Right cardiac atrium (tissue), 5 donors: Measurements from ENCODE around the gene NPL. TPM values are rescaled to one million over a fixed set of nuclear protein-coding genes. Genes with fewer than 3 reads are reported as not detected.

Source experiments
- ATAC-seq, 2 donors: fragments of 200-7000 bp; cut with Tn5 transposase; one replicate each; pipeline versions ENCODE4 v1.8.0 to v1.9.1; 2020; ENCODE audit warnings: moderate library complexity in 2 of 2, mild to moderate bottlenecking in 1 of 2
- DNase-seq, 3 donors: peaks; one replicate each; pipeline ENCODE4 v3.0.0-alpha.2; 2020
- H3K27ac ChIP-seq: one replicate; pipeline ENCODE4 v1.5.1; 2013; ENCODE audit warnings: mild to moderate bottlenecking, low read length, control low read depth, moderate library complexity
- H3K27me3 ChIP-seq: one replicate; pipeline ENCODE4 v1.6.1; 2013; ENCODE audit not compliant: control insufficient read depth, insufficient read depth
- H3K4me1 ChIP-seq: one replicate; pipeline ENCODE4 v1.6.1; 2013; ENCODE audit warnings: low read length; ENCODE audit not compliant: control insufficient read depth, insufficient read depth
- H3K4me3 ChIP-seq: one replicate; pipeline ENCODE4 v1.5.1; 2013; ENCODE audit warnings: low read length, control low read depth
- H3K9me3 ChIP-seq: one replicate; pipeline ENCODE4 v1.6.1; 2013; ENCODE audit warnings: low read length; ENCODE audit not compliant: control insufficient read depth
- WGBS: extraction: QIAGEN DNeasy Blood & Tissue Kit; methylation state at CpG from one replicate; pipeline ENCODE4 v1.1.7; 2013; 5-methylcytosine and 5-hydroxymethylcytosine counted together
- intact Hi-C, 4 donors: fragments of 100-400 bp; cut with DNase I; formaldehyde crosslinking; loops; one replicate each; pipeline versions ENCODE4 v1.11.0 to v1.14.0; 2022 to 2023
- polyA plus RNA-seq: library from polyadenylated mRNA; stranded (reverse); fragments of 200-250 nt; gene quantifications from one replicate; pipeline ENCODE4 v1.2.3, GENCODE V29; 2013
- total RNA-seq, 4 donors: library from RNA; stranded (reverse); fragmentation: NEBNext Ultra II Directional; extraction: Animal tissue kit (Norgen Biotek cat#: 25700); gene quantifications; one replicate each; pipeline ENCODE4 v1.2.1, GENCODE V29; 2021
- donor health status: healthy with polysubstance abuse.
- donor health status: DM: no; HTN: yes; CAD: no.
- donor health status: DM: no; HTN: no; CAD: no.
- donor health status: DM: no; HTN: yes; CAD: no; lungs with severe emphysema.
- donor health status: DM: yes; HTN: yes; CAD: no.

The NPL gene
- total and polyA plus RNA-seq, 5 donors = 3.2 to 9.6 (median 9.2) TPM

DNA sequence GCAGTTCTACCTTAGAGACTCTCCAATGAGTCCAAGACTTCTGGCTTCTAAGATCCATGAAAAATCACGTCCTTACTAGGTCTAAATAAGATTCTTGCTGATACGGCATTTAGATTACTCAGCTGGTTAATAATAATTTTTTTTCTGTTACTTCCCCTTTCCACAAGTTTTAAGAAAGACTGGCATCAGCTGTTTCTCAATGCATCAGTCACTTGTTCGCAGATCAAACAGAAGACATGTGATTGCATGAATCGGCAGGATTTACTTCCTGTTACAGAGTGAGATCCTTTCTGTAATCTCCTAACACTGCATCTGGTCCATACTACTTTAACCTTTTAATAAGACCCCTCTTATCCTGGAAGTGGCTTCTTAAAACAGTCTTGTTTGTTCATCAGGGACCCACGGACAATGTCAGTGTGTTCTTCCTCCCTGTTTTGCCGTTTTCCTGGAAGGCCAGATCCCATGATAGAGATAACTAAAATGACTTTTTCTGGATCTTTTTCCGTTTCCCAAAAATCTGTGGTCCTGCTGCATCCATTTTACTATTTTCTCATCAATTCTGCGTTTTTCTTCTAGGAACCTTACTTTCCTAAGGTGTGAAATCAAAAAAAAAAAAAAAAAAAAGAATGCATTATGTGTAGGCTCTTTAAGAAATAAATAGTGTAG lies 6.1 kb downstream of the NPL start:
- H3K9me3 ChIP-seq = no peaks in the 10 kb centered on the region
- WGBS = 69% methylated on average over 8 of the region's 8 CpGs
- no peaks in the 10 kb centered on the region for H3K4me1 ChIP-seq
- no peak overlapping the region for H3K27ac ChIP-seq
- intact Hi-C loops = no loop called here
- no peaks in the 10 kb centered on the region for H3K27me3 ChIP-seq
- DNase-seq = no peak
- H3K4me3 ChIP-seq = no peak overlapping the region
- peak in 1 of 2 donors; percentile 39 for ATAC-seq

- H3K4me1 ChIP-seq = no peaks in the 10 kb centered on the region
- DNase-seq (no peak), ATAC-seq (peak in 1 of 2 donors; percentile 25)
- no peak overlapping the region for H3K27ac ChIP-seq
- 74% methylated on average over 4 of the region's 4 CpGs for WGBS
- no peaks in the 10 kb centered on the region for H3K9me3 ChIP-seq
- intact Hi-C loops = no loop called here
- H3K4me3 ChIP-seq = no peak overlapping the region
- H3K27me3 ChIP-seq = no peaks in the 10 kb centered on the region
These were observed 12.6 kb downstream of the NPL start for GRCh38 chr1:182802006-182802803.

GRCh38 chr1:182803846-182804245 lies 14.3 kb downstream of the NPL start:
- intact Hi-C loops = no loop called here
- no peak for ATAC-seq
- Histone ChIP-seq H3K27me3 (no peaks in the 10 kb centered on the region), H3K9me3 (no peaks in the 10 kb centered on the region), H3K27ac (no peak overlapping the region), H3K4me1 (no peaks in the 10 kb centered on the region), H3K4me3 (no peak overlapping the region)
- 96% methylated on average over 1 of the region's 1 CpG for WGBS
- no peak for DNase-seq

GRCh38 chr1:182806015-182806678 lies 16.6 kb downstream of the NPL start:
- Histone ChIP-seq H3K27ac (no peak overlapping the region), H3K4me3 (no peak overlapping the region), H3K27me3 (no peaks in the 10 kb centered on the region), H3K4me1 (no peaks in the 10 kb centered on the region), H3K9me3 (no peaks in the 10 kb centered on the region)
- DNase-seq = no peak
- ATAC-seq = no peak
- intact Hi-C loops = no loop called here
- WGBS = 82% methylated on average over 11 of the region's 11 CpGs

DNA sequence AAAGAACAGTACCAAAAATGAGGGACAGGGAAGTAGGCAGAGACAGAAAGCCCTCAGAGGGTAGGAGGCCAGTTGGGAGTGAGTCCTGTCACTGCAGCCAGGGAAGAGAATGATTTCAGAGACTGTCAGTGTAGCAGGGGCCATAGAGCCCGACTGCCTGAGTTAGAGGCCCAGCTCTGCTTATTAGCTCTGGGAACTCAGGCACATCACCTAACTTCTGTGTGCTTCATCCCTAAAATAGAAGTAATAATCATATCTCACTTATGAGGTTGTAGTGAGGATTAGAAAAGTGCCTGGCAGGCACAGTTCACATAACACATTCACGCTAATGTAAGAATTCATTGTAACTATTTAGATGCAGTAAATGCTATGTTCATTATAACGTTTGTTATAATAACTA lies 18.3 kb downstream of the NPL start:
- intact Hi-C loops = no loop called here
- no peak for DNase-seq
- ATAC-seq = no peak

DNA sequence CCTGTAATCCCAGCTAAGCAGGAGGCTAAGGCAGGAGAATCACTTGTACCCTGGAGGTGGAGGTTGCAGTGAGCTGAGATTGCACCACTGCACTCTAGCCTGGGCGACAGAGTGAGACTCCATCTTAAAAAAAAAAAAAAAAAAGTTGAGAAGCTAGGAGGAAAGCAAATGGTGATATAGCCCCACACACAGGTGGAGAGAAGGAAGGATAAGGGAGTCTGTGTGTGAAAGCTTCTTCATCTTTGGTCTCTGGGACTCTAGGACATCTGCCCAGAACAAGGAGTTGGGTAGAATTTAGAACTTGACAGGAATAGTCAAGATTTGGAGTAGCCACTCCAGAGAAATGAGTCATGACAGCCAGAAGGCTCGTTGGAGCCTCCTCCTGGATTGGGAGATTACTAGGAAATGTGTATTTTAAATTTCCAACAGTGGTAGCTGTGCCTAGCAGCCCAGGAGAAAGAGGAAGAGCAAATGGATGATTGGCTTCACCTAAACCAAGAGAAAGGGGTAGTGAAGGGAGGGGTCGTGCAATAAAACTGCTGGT lies 19.9 kb downstream of the NPL start:
- Histone ChIP-seq H3K4me1 (no peaks in the 10 kb centered on the region), H3K4me3 (no peak overlapping the region), H3K27me3 (no peaks in the 10 kb centered on the region), H3K9me3 (no peaks in the 10 kb centered on the region), H3K27ac (no peak overlapping the region)
- ATAC-seq = no peak
- DNase-seq = no peak
- 76% methylated on average over 3 of the region's 3 CpGs for WGBS
- intact Hi-C loops = no loop called here

More for the DNA sequence above, 18.3 kb downstream of the NPL start:
- Histone ChIP-seq H3K9me3 (no peaks in the 10 kb centered on the region), H3K4me3 (no peak overlapping the region), H3K4me1 (no peaks in the 10 kb centered on the region), H3K27ac (peak overlapping the region; percentile 73), H3K27me3 (no peaks in the 10 kb centered on the region)
- WGBS = 54% methylated on average over 3 of the region's 3 CpGs

DNA sequence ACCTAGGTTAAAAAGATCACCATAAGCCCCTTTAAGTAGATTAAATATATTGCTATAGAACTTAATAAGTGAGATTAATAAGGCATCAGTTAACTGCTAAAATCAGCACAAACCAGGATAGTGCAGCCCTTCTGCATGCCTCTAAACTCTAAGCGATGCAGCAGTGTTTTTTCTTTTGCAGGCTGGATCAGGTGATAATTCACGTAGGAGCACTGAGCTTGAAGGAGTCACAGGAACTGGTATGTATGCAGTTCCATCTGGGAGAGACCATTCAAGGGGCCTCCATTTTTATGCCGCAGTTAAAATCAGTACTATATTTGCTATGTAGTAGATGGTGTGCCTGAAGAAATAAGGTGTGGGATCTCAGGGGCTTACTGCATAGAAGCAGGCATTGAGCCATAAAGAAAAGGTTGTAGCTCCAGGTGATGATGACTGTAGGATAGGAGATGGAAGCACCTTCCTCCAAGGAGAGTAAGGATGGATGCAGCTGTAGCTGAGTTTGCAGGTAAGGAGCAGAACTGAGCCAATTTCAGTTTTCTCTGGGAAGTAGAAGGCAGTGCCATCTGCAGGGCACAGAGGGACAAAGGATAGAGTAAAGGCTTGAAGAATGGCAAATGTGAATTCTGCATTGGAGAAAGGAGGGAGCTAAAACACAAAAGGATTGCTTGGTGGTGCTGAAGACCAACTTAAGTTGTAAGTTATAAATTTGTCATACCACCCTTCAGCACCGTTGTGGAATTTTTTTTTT lies 22.6 kb downstream of the NPL start:
- WGBS = 83% methylated on average over 4 of the region's 4 CpGs

DNA sequence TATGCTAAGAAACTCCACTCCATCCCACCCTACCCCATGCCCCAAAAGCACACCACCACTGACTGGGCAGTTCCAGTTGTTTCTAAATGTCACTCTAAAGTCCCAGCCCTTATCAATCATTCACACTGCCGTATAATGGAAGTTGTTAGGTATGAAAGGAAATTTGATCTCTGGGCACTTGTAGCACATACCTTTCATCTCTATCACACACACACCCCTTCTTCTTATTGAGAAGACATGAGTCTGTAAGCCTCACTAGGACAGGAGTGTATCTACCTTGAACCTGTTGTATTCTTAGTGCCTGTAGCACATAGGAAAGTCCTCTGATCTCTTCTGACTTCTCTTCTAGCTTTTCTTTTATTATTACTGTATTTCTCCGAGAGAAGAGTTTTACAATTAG lies 27.3 kb downstream of the NPL start:
- intact Hi-C loops = no loop called here
- H3K27ac ChIP-seq = no peak overlapping the region
- DNase-seq (no peak), ATAC-seq (no peak)
- H3K4me3 ChIP-seq = no peak overlapping the region
- H3K4me1 ChIP-seq = no peaks in the 10 kb centered on the region
- no peaks in the 10 kb centered on the region for H3K27me3 ChIP-seq
- H3K9me3 ChIP-seq = no peaks in the 10 kb centered on the region
- 92% methylated on average over 2 of the region's 2 CpGs for WGBS

More for the DNA sequence above, 22.6 kb downstream of the NPL start:
- no peaks in the 10 kb centered on the region for H3K4me1 ChIP-seq
- no peaks in the 10 kb centered on the region for H3K27me3 ChIP-seq
- H3K27ac ChIP-seq = no peak overlapping the region
- intact Hi-C loops = no loop called here
- no peak overlapping the region for H3K4me3 ChIP-seq
- DNase-seq = no peak
- H3K9me3 ChIP-seq = no peaks in the 10 kb centered on the region
- no peak for ATAC-seq

DNA sequence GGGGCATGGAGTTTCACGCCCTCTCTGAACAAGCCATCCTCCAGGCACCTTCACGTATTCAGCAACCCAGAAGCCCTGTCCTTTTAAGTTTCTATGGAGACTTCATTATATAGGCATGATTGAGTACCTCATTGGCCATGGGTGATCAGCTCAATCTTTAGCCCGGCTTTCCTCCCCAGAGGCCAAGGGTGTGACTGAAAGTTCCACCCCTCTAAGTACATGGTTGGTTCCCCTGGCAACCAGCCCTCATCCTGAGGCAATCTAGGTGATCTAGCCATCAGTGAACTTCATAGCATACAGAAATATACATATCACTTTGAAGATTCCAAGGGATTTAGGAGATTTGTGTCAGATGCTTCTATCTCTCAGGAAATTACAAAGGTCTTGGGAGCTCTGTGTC lies 28.2 kb downstream of the NPL start:
- DNase-seq = no peak
- WGBS = 97% methylated on average over 3 of the region's 3 CpGs
- Histone ChIP-seq H3K4me1 (no peaks in the 10 kb centered on the region), H3K27ac (no peak overlapping the region), H3K27me3 (no peaks in the 10 kb centered on the region), H3K9me3 (no peaks in the 10 kb centered on the region), H3K4me3 (no peak overlapping the region)
- ATAC-seq = no peak
- intact Hi-C loops = no loop called here

DNA sequence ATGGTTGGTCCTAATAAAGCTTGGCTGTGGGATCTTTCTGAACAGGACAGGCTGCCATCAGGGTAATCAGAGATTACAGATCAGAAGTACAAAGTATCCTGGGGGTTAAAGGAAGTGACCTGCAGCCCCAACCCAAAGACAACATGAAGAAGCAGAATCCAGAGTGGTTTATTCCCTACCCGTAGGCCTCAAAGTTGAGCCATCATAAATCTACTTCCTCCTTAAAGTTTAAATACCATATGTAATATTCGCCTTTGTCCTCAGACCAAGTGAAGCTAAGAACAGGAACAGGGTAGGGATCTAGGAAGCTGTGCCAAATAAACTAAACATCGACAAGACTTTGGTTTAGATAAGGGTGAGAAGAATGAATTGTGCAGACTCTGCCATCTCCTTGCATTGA lies 33.6 kb downstream of the NPL start:
- no peak for DNase-seq
- H3K27ac ChIP-seq = no peak overlapping the region
- no peaks in the 10 kb centered on the region for H3K4me1 ChIP-seq
- 72% methylated on average over 3 of the region's 3 CpGs for WGBS
- no peaks in the 10 kb centered on the region for H3K9me3 ChIP-seq
- no peaks in the 10 kb centered on the region for H3K27me3 ChIP-seq
- no peak for ATAC-seq
- intact Hi-C loops = no loop called here
- no peak overlapping the region for H3K4me3 ChIP-seq
